Lung microvascular endothelial cell (primary cell): ENCODE results near the gene CD6. TPM values are rescaled to one million over a fixed set of nuclear protein-coding genes. Genes with fewer than 3 reads are reported as not detected.

Experiments
- DNase-seq, 2 donors: peaks; one replicate each; pipeline versions ENCODE4 v3.0.0 to v3.0.0-alpha.2; 2010; ENCODE audit warnings: low read depth in 2 of 2
- total RNA-seq: library from RNA; depleted of rRNA; stranded (reverse); fragments of >200 nt; gene quantifications from 2 replicates; pipeline ENCODE4 v1.2.1, GENCODE V29; 2014

Gene CD6
- total RNA-seq, 1 donor from 2014 or later: not detected

DNA sequence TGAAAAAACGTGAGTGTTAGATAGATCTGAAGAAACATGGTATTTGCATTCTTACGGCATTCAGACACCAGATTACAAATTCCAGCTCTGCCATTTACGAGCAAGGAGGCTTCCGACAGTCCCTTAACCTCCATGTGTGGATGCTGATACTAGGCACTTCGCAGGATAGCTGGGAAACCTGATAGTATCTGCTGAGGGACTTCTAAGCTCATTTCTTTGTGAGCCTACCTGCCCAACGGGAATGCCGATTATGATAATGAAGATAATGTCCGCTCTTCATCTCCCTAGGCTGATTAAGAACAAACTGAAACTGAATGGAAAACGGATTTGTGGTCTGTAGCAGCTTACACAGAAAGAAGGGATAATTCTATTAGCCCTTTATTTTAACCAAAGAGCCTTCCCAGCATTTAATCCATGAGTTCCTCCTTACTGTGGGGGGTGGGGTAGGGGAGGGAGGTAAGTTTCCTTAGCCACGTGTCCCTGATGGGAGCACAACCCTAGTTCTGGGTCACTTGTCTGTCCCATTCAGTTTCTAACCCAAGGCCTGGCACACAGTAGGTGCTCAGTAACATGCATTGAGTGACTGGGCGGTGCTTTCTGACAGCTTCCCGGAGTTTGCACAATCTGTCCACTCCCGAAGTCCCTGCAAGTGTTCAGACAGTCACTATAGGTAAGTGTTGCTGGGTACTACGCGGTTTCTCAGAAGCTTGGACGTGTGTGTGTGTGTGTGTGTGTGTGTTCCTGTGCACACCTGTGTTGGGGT is 39.2 kb downstream of the CD6 start:
- DNase-seq: no peak

DNA sequence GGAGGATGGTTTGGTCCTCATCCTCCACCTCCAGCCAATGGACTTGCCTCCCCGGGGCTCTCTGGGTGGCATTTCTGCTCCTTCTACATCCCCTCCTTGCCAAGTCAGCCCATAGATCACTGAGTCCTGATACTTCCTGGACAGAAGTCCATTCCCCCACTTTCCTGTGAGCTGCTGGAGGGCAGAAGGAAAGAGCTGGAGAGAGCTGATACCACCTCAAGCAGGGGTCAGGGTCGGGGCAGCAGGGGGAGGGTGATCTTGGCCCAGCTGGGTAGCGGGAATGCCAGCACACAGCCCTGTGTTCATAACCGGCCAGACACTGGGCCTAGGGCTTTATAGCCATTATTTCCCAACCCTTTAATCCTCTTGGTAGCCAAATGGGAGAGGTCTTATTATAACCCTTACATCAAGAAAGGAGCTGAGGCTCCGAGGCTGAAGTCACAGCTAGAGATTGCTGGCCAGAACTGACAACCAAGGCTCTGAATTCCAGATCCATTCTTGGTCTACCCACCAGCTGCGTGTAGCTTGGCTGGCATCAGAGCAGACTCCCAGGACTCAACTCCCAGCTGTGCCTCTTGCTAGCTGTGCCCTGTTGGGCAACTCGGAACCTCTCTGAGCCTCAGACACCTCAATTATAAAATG is 39.9 kb downstream of the CD6 start:
- no peak for DNase-seq

- DNase-seq: no peak
These were observed 40.7 kb downstream of the CD6 start for GRCh38 chr11:61011950-61012736.

DNA sequence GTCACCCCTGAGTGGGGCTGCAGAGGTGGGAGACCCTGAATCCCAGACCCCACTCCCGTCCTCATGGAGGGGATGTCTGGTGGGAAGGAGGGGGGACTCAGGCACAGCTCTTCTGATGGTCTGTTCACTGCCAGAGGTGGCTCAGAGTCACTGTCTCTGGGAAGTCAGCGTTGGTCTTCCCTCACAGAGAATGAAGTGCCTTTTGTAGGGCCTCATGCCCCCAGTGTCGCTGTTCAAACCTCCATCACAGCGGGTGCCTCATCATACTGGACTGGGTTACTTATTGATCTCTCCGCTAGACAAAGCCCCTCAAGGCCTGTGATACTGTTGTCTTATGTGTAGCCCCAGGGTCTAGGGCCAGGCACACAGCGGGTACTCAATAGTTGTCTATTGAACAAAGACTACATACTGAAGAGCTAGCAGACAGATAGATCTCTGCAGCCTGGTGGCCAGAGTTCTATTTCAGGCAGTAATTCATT is 41.3 kb downstream of the CD6 start:
- no peak for DNase-seq

DNA sequence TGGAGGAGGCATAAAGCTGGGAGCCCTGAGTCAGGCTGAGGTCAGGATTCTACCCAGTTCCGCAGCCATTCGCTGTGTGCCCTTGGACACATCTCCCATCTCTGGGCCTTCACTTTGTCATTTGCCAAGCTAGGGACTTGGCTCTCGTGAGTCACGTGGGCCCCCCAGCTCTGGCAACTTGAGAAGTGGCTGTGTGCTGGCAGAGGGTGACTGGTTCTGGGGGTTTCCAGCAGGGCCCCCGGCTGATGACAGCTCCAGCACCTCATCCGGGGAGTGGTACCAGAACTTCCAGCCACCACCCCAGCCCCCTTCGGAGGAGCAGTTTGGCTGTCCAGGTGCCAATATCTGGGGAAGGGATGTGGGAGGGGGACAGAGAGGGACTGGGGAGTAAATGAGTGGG is 46.6 kb downstream of the CD6 start:
- DNase-seq: no peak

DNA sequence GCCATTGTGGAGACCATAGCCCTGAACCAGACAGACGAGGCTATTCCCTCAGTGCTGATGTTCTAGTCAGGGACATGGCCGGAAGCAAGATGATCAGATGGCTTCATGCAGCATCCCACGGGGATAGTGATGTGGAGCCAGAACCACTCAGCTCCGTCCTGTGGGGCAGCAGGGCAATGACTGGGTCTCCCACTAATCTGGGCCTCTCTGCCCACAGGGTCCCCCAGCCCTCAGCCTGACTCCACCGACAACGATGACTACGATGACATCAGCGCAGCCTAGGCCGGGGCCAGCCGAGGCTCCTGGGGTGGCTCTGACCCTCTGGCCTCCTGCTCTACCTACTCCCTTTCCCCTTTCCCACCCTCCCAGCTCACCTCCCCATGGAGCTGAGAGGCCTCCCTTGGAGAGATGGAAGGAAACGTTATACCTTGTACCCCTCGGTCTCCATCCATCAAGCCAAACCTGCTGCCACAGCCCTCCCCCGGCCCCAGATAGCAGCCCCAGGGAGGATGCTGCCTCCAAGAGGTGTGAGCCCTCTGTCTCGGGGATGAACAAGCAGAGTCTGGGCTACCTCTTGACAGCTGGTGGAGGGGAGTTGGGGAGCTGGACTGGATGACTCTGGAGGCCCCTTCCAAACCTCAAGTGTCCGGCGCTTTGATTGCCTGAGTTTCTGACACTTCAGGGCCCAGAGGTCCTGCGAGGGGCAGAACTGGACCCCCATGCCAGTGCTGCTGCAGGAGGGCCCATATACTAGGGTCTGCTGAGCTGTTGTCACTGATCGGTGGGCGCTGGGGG is 47.8 kb downstream of the CD6 start:
- no peak for DNase-seq

- no peak for DNase-seq
These were observed 48.4 kb downstream of the CD6 start for GRCh38 chr11:61019832-61020405.

DNA sequence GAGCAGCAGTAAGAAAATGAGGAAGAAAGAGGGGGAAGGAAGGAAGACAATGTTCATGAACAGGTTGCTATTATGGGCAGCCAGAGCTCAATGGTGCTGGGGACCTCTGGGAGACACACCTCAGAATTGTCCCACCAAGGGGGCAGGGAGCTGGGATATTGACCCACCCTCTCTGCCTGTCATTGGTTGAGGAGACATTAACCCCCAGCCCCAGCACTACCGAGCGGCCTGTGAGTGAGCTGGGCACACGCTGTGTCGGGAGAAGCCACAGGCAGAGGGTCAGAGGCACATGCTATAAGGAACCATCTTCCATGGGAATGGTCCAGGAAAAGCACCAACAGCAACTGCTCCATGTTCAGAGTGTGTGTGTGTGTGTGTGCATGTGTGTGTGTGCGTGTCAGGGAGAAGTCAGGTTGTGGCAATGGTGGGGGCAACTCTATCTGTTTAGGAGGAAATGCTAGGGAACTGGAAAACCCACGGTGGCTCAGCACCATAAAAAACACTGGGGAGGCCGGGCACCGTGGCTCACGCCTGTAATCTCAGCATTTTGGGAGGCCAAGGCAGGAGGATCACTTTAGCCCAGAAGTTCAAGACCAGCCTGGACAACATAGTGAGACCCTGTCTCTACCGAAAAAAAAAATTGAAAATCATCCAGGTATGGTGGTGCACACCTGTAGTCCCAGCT is 49.2 kb downstream of the CD6 start:
- no peak for DNase-seq

DNA sequence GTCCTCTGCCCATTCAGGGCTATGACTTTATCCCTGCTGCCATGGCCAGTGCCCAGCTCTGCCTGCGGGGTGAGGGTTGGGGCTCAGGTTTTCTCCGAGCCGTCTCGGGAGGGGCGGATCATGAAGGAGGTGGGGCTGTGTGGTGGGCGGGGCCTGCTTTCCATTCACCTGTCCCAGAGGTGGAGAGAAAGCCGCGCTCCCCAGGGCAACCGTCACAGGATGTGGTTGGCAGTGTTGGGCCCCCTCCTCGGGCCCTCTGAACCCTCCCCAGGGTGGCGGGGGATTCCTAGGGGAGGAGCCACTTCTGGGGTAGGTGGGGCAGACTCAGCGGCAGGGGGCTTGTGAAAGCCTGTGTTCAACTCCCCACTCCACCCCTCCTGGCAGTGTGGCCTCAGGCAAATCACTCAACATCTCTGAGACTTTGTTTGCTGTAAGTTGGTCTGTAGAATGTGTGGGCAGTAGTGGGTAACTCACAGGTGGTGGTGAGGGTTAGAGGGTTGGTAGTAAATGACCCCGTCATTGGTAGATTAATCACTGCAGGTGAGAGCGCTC is 50.3 kb downstream of the CD6 start:
- no peak for DNase-seq

GRCh38 chr11:61022311-61023085 is 51.0 kb downstream of the CD6 start:
- peak in 1 of 2 donors; percentile 19 for DNase-seq

DNA sequence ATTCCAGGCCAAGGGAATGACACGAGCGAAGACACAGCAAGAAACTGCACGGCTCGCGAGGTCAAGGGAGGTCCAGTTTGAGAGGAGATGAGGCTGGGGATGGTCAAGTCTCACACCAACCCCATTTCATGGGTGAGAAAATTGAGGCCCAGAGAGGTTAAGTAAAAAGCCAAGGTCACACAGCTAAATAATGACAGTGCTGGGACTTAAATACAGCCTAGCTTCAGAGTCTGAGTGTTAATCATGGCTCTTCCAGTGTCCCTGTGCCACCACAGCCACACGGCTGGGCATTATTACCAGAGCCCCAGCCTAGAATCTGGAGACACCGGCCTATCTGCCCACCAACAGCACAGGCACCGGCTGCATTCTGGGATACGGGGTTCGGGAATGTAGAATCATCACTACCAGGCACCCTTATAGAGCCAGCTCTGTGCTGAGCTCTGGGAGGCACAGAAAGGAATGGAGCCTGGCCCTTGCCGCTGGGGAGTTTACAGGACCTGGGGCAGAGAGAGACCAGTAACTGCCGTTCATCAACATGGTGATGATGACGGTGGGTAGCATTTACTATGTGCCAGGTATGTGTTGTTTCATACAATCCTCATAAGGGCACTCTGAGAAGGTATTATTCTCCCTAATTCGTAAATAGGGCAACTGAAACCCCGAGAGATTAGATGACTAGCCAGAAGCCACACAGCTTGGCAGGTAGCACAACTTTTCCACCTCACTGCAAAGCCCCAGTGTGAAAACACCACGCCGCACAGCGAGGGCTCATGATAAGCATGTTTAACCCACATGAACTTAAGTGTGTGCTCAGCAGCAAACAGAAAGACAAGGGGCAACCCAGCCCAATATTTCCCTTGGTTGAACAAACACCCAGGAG is 51.8 kb downstream of the CD6 start:
- DNase-seq: no peak

DNA sequence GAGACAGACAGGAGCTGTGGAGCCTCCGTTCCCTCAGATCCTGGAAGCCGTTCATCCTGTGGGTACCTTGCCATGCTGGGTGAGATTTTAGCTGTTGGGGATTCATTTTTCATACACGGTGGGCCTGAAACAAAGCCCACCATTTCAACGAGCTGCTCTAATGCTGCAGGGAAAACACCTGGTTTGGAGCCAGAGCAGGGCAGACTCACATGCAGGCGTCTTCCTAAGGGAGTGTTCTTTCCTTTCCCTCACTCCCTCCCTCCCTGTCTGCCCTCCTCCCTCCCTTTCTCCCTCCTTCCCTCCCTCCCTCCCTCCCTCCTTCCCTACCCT is 52.5 kb downstream of the CD6 start:
- no peak for DNase-seq

DNA sequence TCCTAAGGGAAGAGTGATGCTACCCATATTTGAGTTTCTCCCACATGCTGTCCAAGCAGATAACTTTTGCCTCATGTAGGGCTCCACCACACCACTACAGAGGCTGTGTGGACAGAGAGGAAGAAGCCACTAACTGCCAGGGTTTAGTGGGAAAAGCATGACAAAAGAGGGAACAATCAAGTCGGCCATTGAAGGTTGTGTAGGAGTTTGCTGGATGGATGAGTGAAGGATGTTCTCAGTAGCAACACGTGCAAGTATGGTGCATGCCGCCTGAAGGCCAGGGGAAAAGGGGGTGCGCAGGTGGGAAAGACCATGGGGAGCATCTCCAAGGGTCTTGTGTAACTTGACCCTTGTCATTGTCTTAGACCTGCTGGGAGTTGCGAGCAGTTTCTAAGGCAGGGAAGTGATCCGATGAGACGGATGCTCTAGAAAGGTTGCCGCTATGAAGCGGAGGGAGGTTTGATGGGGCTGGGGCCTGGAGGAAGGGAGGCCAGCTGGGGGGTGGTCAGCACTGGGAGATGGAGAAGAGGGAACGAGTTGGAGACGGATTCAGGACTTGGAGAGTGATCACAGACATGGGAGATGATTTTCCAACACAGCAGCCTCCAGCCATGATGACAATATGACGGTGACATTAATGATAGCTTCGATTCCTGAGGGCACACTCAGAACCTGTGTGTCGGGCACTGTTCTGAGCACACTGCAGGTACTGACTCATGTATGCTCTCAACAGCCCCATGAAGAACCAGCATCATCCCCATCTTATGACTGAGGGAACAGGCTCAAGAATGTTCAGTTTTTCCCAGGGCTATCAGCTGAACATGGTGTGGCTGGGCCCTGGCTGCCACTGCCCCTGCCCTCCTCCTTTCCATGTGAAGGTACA is 53.7 kb downstream of the CD6 start:
- DNase-seq: no peak

DNA sequence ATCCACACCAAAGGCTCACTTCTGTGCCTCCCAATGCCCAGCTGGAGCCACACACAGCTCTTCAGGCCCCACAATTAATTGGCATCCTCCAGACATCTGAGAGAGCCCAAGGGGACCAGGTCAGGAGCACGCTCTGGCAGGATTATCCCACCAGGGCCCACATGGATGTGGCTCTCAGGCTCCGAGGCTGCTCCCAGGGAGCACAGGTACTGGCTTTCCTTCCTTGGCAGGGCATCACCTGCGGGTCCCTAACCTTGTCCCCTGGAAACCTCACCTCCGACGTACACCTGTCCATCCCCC is 54.3 kb downstream of the CD6 start:
- no peak for DNase-seq

DNA sequence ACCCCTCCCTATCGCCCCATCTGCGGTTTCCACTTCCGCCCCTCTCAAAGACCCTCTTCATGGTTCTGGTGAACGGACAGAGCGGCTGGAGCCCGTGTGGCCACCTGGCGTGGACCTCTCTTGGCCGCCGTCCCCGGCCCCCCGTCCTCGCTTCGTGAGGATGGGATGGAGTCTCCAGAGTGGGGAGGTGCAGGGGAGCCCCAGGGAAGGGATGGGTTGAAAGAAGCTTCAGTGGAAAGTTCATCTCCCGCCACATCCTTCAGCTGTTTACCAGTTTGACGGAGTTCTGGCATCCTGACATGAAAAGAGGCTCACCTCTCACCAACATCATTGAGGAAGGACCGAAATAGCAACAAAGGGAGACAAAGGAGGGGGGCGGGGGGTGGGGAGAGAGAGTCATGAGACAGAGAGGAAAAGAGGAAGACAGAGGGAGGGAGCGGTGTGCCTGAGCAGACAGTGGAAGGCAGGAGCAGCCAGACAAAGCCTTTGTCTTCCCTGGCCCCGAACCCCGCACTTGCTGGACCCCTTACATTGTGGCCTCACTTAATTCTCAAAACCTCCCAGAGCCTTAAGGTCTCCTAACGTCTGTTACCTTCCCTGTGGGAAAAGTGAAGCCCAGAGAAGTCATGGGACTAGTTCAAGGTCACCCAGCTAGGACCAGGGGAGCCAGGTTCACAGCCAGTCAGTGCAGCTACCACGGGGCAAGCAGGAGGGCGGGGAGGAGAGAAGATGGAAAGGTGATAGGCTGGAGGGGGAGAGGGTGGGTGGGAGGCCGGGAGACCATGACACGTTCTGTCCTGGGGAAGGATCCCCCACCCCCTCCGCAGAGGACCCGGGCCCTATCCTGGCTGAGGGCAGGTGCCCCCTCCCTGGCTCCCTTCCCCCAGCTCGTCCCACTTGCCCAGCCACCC is 54.9 kb downstream of the CD6 start:
- DNase-seq: no peak

DNA sequence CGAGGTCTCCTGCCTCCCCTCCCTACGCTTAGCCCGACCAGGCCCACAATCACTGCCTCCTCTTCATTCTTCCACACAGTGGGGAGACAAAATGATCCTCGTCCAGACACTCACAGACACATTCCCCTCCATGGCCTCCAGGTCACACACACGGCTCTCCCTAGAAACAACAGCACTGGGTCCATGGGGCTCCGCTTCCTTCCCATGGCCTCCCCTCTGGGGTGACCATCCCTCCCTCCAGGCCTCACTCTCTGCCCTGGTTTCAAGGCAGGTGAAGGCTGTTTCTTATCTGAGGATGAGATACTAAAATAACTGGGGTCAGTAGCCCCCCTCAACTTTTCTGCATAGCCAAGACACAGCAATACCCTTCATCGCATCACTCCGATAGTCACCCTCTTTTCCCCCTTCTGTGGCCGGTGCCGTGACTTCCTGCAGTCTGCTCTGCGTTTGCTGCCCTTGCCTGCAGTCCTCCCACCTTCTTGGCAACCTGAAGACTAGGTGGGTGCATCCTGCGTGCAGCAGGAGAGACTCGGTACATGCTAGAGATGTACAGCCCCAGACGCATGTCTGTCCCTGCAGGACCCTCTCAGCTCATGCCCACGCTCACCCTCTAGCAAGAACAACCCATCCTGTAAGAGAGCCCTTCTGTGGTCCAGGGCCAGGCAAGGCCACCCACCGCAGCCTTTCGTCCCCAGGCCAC is 55.8 kb downstream of the CD6 start:
- no peak for DNase-seq
